ENCODE results near the gene SPATA13. TPM values are rescaled to one million over a fixed set of nuclear protein-coding genes. Genes with fewer than 3 reads are reported as not detected.
A peak's percentile ranks its signal among the peaks of the same experiment; 100 is the strongest.

SPATA13 gene
- total and polyA plus RNA-seq, 5 donors from 2014 or later, result 80.9 to 115 (median 87.9) TPM

DNA sequence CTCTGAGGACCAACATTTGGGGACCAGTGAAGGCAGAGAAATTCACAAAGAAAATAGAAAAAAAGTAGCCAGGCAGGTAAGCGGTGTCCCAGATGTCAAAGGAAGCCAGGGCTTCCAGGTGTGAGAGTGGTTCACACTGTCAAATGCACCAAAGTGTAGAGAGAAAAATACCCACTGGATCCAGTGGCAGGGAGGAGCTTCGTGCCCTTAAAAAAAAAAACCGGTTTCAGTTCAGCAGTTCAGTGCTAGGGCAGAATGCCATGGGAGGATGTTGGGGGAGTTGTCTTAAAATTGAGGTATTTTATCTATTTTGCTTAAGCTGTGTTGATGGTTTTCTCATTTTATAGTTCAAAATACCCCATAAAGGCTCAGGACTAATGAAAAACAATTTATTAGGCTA lies 101.0 kb downstream of the SPATA13 start:
- H3K27me3 ChIP-seq (ENCODE audit: control insufficient read depth, insufficient read depth, low read length), result no peaks in the 10 kb centered on the region
- H3K9me3 ChIP-seq (ENCODE audit: control insufficient read depth in 2 of 2, low read length in 2 of 2), result no peaks in the 10 kb centered on the region
- peak overlapping the region; percentile 74 for H3K4me3 ChIP-seq (ENCODE audit: low read depth, low read length)
- H3K9me3 Mint-ChIP-seq, result no peaks in the 10 kb centered on the region
- H3K27ac ChIP-seq (ENCODE audit: insufficient read depth, low read length, poor library complexity, severe bottlenecking), result peak overlapping the region; percentile 96
- peaks cover 40 to 94% (median 79%) of the 10 kb centered on the region in 4 donors for H3K4me1 Mint-ChIP-seq
- ATAC-seq (ENCODE audit: low read depth in 2 of 2) (peak; percentile 36 to 46), DNase-seq (peak; percentile 31 to 79 (median 69))
- peaks cover 20% of the 10 kb centered on the region for H3K36me3 Mint-ChIP-seq
- H3K27me3 Mint-ChIP-seq, result no peaks in the 10 kb centered on the region
- H3K4me1 ChIP-seq (ENCODE audit: control insufficient read depth, insufficient read depth, low read length, poor library complexity, severe bottlenecking), result peaks cover 91% of the 10 kb centered on the region
- H3K4me3 Mint-ChIP-seq, result peak overlapping the region; percentile 43 to 84 (median 72)
- peak overlapping the region; percentile 83 to 95 (median 94) for H3K27ac Mint-ChIP-seq
- peaks cover 19% of the 10 kb centered on the region for H3K36me3 ChIP-seq (ENCODE audit: control insufficient read depth, insufficient read depth, low read length)

DNA sequence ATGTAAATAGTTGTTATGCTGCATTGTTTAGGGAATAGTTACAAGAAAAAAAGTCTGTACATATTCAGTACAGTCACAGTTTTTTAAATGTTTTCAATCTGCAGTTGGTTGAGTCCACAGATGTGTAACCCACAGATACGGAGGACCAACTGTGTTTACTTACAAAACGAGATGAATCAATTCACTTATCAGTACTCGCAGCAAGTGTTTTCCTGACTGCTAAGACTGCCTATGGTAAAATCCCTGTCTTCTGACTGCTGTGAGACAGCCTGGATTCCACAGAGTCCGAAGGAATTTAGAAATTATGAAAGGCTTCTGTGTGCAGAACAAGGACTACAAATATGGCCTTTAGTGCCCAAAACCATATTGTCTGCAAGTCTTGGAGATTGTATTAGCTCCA lies 103.1 kb downstream of the SPATA13 start:
- Histone ChIP-seq H3K27me3 (ENCODE audit: control insufficient read depth, insufficient read depth, low read length) (no peaks in the 10 kb centered on the region), H3K9me3 (ENCODE audit: control insufficient read depth in 2 of 2, low read length in 2 of 2) (no peaks in the 10 kb centered on the region), H3K4me1 (ENCODE audit: control insufficient read depth, insufficient read depth, low read length, poor library complexity, severe bottlenecking) (peaks cover 99% of the 10 kb centered on the region), H3K27ac (ENCODE audit: insufficient read depth, low read length, poor library complexity, severe bottlenecking) (peak overlapping the region; percentile 96), H3K36me3 (ENCODE audit: control insufficient read depth, insufficient read depth, low read length) (peaks cover 6% of the 10 kb centered on the region), H3K4me3 (ENCODE audit: low read depth, low read length) (peak overlapping the region; percentile 74)
- Mint-ChIP-seq H3K9me3 (no peaks in the 10 kb centered on the region), H3K36me3 (peaks cover 21% of the 10 kb centered on the region), H3K27me3 (no peaks in the 10 kb centered on the region), H3K4me1 (peaks cover 54 to 95% (median 85%) of the 10 kb centered on the region in 4 donors), H3K4me3 (peak overlapping the region in 3 of 4 donors; percentile 80 to 87 (median 85)), H3K27ac (peak overlapping the region; percentile 97 to 99 (median 97))
- DNase-seq (no peak), ATAC-seq (ENCODE audit: low read depth in 2 of 2) (no peak)

DNA sequence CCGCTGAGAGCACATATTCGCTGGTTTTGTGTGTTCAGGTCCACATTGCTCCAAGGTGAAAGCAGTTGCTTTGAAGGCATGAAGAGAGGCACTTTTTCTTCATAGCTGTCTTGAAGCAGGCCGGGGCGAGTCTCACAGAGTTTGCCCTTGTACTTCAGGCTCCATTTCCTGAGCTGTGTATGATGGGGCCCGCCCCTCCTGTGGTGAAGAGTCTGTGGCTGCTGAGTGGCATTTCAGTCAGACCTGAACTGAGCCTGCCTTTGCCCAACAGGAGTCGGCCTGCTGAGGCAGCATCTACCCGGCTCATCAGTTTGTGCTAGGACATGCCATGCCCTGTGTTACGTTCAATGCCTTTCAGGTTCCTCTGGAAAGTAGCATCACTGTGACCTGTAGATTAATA lies 104.5 kb downstream of the SPATA13 start:
- peak overlapping the region; percentile 80 to 92 (median 86) for H3K4me3 Mint-ChIP-seq
- DNase-seq (peak; percentile 72 to 95 (median 85)), ATAC-seq (ENCODE audit: low read depth in 2 of 2) (peak; percentile 97)
- no peaks in the 10 kb centered on the region for H3K9me3 ChIP-seq (ENCODE audit: control insufficient read depth in 2 of 2, low read length in 2 of 2)
- H3K27ac ChIP-seq (ENCODE audit: insufficient read depth, low read length, poor library complexity, severe bottlenecking), result peak overlapping the region; percentile 96
- no peaks in the 10 kb centered on the region for H3K9me3 Mint-ChIP-seq
- H3K4me1 ChIP-seq (ENCODE audit: control insufficient read depth, insufficient read depth, low read length, poor library complexity, severe bottlenecking), result peaks cover 99% of the 10 kb centered on the region
- H3K36me3 ChIP-seq (ENCODE audit: control insufficient read depth, insufficient read depth, low read length), result peaks cover 2% of the 10 kb centered on the region
- no peaks in the 10 kb centered on the region for H3K27me3 Mint-ChIP-seq
- H3K4me1 Mint-ChIP-seq, result peaks cover 54 to 95% (median 87%) of the 10 kb centered on the region in 4 donors
- peaks cover 14% of the 10 kb centered on the region for H3K36me3 Mint-ChIP-seq
- H3K27me3 ChIP-seq (ENCODE audit: control insufficient read depth, insufficient read depth, low read length), result no peaks in the 10 kb centered on the region
- peak overlapping the region; percentile 74 for H3K4me3 ChIP-seq (ENCODE audit: low read depth, low read length)
- H3K27ac Mint-ChIP-seq, result peak overlapping the region; percentile 97 to 99 (median 97)

DNA sequence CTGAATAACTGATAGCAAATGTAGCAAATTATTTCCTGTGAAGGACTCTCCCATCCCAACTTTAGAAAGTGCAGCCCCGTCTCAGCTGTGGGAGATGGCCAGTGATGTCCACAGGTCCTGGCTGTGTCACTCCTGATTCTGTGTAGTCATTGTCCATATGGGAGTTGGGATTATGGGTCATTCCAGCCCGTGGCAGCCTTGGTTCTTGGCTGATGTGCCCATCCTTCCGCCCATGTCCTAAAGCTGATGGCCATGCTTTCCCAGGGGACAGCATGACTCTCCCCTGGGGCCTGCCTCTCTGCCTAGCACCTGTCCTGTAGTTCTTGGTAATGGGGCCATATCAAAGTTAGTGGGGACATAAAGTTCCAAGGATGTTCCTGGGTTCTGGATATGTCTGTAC lies 104.9 kb downstream of the SPATA13 start:
- peaks cover 2% of the 10 kb centered on the region for H3K36me3 ChIP-seq (ENCODE audit: control insufficient read depth, insufficient read depth, low read length)
- Mint-ChIP-seq H3K36me3 (peaks cover 14% of the 10 kb centered on the region), H3K4me1 (peaks cover 54 to 95% (median 86%) of the 10 kb centered on the region in 4 donors), H3K27ac (peak overlapping the region; percentile 97 to 99 (median 97)), H3K9me3 (no peaks in the 10 kb centered on the region), H3K4me3 (peak overlapping the region; percentile 80 to 92 (median 86)), H3K27me3 (no peaks in the 10 kb centered on the region)
- H3K9me3 ChIP-seq (ENCODE audit: control insufficient read depth in 2 of 2, low read length in 2 of 2), result no peaks in the 10 kb centered on the region
- ATAC-seq (ENCODE audit: low read depth in 2 of 2) (no peak), DNase-seq (no peak)
- peak overlapping the region; percentile 74 for H3K4me3 ChIP-seq (ENCODE audit: low read depth, low read length)
- H3K27ac ChIP-seq (ENCODE audit: insufficient read depth, low read length, poor library complexity, severe bottlenecking), result peak overlapping the region; percentile 96
- no peaks in the 10 kb centered on the region for H3K27me3 ChIP-seq (ENCODE audit: control insufficient read depth, insufficient read depth, low read length)
- H3K4me1 ChIP-seq (ENCODE audit: control insufficient read depth, insufficient read depth, low read length, poor library complexity, severe bottlenecking), result peaks cover 99% of the 10 kb centered on the region

DNA sequence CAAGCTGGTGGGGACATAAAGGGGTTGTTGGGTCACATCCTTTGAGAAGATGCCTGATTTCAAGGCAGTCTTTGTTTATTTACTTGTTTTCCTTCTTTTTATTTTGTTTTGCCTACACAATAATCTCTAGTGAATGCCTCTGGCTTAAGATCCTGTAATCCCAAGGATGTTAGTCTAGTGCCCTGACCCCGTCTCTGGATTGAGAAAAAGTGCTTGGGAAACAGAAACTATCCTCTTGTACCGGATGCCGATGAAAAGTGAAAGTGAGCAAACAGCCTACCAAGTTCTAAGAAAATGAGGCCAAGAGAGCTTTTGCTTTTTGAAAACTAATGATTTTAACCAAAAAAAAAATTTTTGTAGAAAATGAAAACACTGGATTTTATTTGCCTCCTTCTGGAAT lies 106.8 kb downstream of the SPATA13 start:
- DNase-seq, result peak in 2 of 3 donors; percentile 64 to 89
- Mint-ChIP-seq H3K36me3 (peaks cover 14% of the 10 kb centered on the region), H3K4me3 (peak overlapping the region; percentile 86 to 92 (median 90)), H3K27me3 (no peaks in the 10 kb centered on the region), H3K9me3 (no peaks in the 10 kb centered on the region), H3K27ac (peak overlapping the region; percentile 95 to 99 (median 97)), H3K4me1 (peaks cover 47 to 95% (median 81%) of the 10 kb centered on the region in 4 donors)
- H3K27ac ChIP-seq (ENCODE audit: insufficient read depth, low read length, poor library complexity, severe bottlenecking), result peak overlapping the region; percentile 96
- peaks cover 2% of the 10 kb centered on the region for H3K36me3 ChIP-seq (ENCODE audit: control insufficient read depth, insufficient read depth, low read length)
- peak overlapping the region; percentile 85 for H3K4me3 ChIP-seq (ENCODE audit: low read depth, low read length)
- no peaks in the 10 kb centered on the region for H3K27me3 ChIP-seq (ENCODE audit: control insufficient read depth, insufficient read depth, low read length)
- peaks cover 99% of the 10 kb centered on the region for H3K4me1 ChIP-seq (ENCODE audit: control insufficient read depth, insufficient read depth, low read length, poor library complexity, severe bottlenecking)
- no peaks in the 10 kb centered on the region for H3K9me3 ChIP-seq (ENCODE audit: control insufficient read depth in 2 of 2, low read length in 2 of 2)
- ATAC-seq (ENCODE audit: low read depth in 2 of 2), result no peak

DNA sequence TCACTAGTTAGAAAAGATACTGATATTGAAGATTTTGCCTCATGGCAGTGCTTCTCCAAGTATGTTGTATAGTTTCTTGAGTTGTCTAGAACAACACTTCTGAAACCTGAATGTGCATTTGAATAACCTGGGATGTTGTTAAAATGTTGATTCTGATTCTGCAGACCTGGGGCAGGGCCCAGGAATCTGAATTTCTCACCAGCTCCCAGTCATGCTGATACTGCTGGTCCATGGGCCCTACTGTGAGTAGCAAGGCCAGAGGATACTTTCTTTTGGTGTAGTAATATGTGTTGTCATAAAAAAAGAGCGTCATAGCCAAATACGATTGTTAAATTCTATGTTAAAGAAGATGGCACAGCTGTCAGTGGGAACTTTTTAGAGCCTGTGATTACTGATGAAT lies 107.3 kb downstream of the SPATA13 start:
- DNase-seq, result no peak
- Histone ChIP-seq H3K36me3 (ENCODE audit: control insufficient read depth, insufficient read depth, low read length) (peaks cover 2% of the 10 kb centered on the region), H3K9me3 (ENCODE audit: control insufficient read depth in 2 of 2, low read length in 2 of 2) (no peaks in the 10 kb centered on the region), H3K4me3 (ENCODE audit: low read depth, low read length) (peak overlapping the region; percentile 85), H3K27me3 (ENCODE audit: control insufficient read depth, insufficient read depth, low read length) (no peaks in the 10 kb centered on the region), H3K4me1 (ENCODE audit: control insufficient read depth, insufficient read depth, low read length, poor library complexity, severe bottlenecking) (peaks cover 99% of the 10 kb centered on the region), H3K27ac (ENCODE audit: insufficient read depth, low read length, poor library complexity, severe bottlenecking) (peak overlapping the region; percentile 96)
- no peak for ATAC-seq (ENCODE audit: low read depth in 2 of 2)
- H3K4me1 Mint-ChIP-seq, result peaks cover 42 to 93% (median 82%) of the 10 kb centered on the region in 4 donors
- H3K27me3 Mint-ChIP-seq, result no peaks in the 10 kb centered on the region
- H3K9me3 Mint-ChIP-seq, result no peaks in the 10 kb centered on the region
- peak overlapping the region; percentile 86 to 92 (median 90) for H3K4me3 Mint-ChIP-seq
- H3K27ac Mint-ChIP-seq, result peak overlapping the region; percentile 95 to 99 (median 97)
- H3K36me3 Mint-ChIP-seq, result peaks cover 16% of the 10 kb centered on the region

DNA sequence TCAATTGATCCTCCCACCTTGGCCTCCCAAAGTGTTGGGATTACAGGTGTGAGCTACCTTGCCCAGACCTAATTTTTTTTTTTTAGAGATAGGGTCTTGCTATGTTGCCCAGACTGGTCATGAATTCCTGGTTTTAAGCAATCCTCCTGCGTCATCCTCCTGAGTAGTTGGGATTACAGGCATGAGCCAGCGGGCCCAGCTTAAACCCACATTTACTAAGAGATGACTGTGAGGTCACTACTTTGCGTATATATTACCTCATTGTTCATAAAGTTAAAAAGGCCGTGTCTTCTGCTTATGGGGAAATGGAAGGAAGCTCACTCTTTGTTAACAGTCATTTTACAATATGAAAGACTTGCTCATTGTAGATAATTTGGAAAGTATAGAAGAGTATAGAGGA lies 109.3 kb downstream of the SPATA13 start:
- peak overlapping the region; percentile 91 to 97 (median 93) for H3K4me3 Mint-ChIP-seq
- no peaks in the 10 kb centered on the region for H3K9me3 Mint-ChIP-seq
- Histone ChIP-seq H3K27ac (ENCODE audit: insufficient read depth, low read length, poor library complexity, severe bottlenecking) (peak overlapping the region; percentile 96), H3K27me3 (ENCODE audit: control insufficient read depth, insufficient read depth, low read length) (no peaks in the 10 kb centered on the region), H3K4me3 (ENCODE audit: low read depth, low read length) (peak overlapping the region; percentile 92), H3K4me1 (ENCODE audit: control insufficient read depth, insufficient read depth, low read length, poor library complexity, severe bottlenecking) (peaks cover 99% of the 10 kb centered on the region), H3K9me3 (ENCODE audit: control insufficient read depth in 2 of 2, low read length in 2 of 2) (no peaks in the 10 kb centered on the region), H3K36me3 (ENCODE audit: control insufficient read depth, insufficient read depth, low read length) (peaks cover 2% of the 10 kb centered on the region)
- H3K36me3 Mint-ChIP-seq, result peaks cover 23% of the 10 kb centered on the region
- H3K27ac Mint-ChIP-seq, result peak overlapping the region; percentile 93 to 100 (median 98)
- ATAC-seq (ENCODE audit: low read depth in 2 of 2) (no peak), DNase-seq (peak in 1 of 3 donors; percentile 24)
- peaks cover 38 to 93% (median 81%) of the 10 kb centered on the region in 4 donors for H3K4me1 Mint-ChIP-seq
- H3K27me3 Mint-ChIP-seq, result no peaks in the 10 kb centered on the region

DNA sequence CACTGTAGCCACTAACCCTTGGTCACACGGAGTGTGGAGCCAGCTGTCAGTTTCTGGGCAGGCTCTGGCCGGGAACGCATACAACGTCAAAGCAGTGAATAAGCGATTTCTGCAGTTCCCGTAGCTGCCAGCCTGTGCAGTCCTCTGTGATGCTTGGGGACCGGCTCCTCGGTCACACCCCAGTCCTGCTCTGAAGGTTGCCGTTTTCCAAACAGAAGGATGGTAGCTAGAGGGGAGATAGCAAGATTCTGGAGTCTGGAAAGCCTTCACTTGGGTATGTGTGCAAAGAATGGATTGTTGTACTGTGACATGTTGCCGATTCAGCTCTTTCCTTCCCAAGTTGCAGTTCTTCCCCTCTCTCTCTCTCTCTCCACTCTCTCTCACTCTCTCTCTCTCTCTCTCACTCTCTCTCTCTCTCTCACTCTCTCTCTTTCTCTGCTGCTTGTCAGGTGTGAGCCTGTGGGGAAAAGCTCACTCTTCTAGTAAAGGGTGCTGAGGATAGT lies 110.2 kb downstream of the SPATA13 start:
- H3K9me3 Mint-ChIP-seq, result no peaks in the 10 kb centered on the region
- peaks cover 39 to 93% (median 79%) of the 10 kb centered on the region in 4 donors for H3K4me1 Mint-ChIP-seq
- H3K4me3 ChIP-seq (ENCODE audit: low read depth, low read length), result peak overlapping the region; percentile 92
- H3K9me3 ChIP-seq (ENCODE audit: control insufficient read depth in 2 of 2, low read length in 2 of 2), result no peaks in the 10 kb centered on the region
- peaks cover 23% of the 10 kb centered on the region for H3K36me3 Mint-ChIP-seq
- DNase-seq, result peak; percentile 48 to 76 (median 62)
- no peaks in the 10 kb centered on the region for H3K27me3 ChIP-seq (ENCODE audit: control insufficient read depth, insufficient read depth, low read length)
- H3K27ac Mint-ChIP-seq, result peak overlapping the region; percentile 93 to 100 (median 98)
- H3K27me3 Mint-ChIP-seq, result no peaks in the 10 kb centered on the region
- ATAC-seq (ENCODE audit: low read depth in 2 of 2), result peak; percentile 47 to 51
- peaks cover 99% of the 10 kb centered on the region for H3K4me1 ChIP-seq (ENCODE audit: control insufficient read depth, insufficient read depth, low read length, poor library complexity, severe bottlenecking)
- peaks cover 2% of the 10 kb centered on the region for H3K36me3 ChIP-seq (ENCODE audit: control insufficient read depth, insufficient read depth, low read length)
- peak overlapping the region; percentile 91 to 97 (median 93) for H3K4me3 Mint-ChIP-seq
- H3K27ac ChIP-seq (ENCODE audit: insufficient read depth, low read length, poor library complexity, severe bottlenecking), result peak overlapping the region; percentile 96
